PFSK-1 (cell line): Measurements from ENCODE around the gene DNASE1L2.

ENCODE experiments used
- FOXP2 ChIP-seq: optimal IDR thresholded peaks from 2 replicates; pipeline ENCODE3; 2011; ENCODE audit warnings: borderline replicate concordance, control low read depth, inconsistent platforms; ENCODE audit not compliant: insufficient read depth; ENCODE audit errors: extremely low read length, extremely low read depth
- POLR2AphosphoS5 ChIP-seq: IDR thresholded peaks from 2 replicates; pipeline ENCODE4 v1.6.1; 2012; ENCODE audit warnings: low read depth, mild to moderate bottlenecking, control low read depth, low read length, moderate library complexity
- REST ChIP-seq, 2 experiments: IDR thresholded peaks; 2 replicates each; pipeline versions ENCODE4 v1.6.1 to v1.8.0; 2011 to 2012; ENCODE audit warnings: low read depth in 2 of 2, low read length in 2 of 2, control low read depth in 1 of 2, inconsistent platforms in 1 of 2, mild to moderate bottlenecking in 1 of 2, moderate library complexity in 1 of 2; ENCODE audit not compliant: insufficient read depth in 1 of 2
- SIN3A ChIP-seq: IDR thresholded peaks from 2 replicates; pipeline ENCODE4 v1.6.1; 2012; ENCODE audit warnings: mild to moderate bottlenecking, low read length, moderate library complexity, borderline replicate concordance; ENCODE audit not compliant: insufficient read depth
- TAF1 ChIP-seq: IDR thresholded peaks from 2 replicates; pipeline ENCODE4 v1.6.1; 2012; ENCODE audit warnings: low read length, control low read depth, borderline replicate concordance; ENCODE audit not compliant: insufficient read depth

Gene DNASE1L2

GRCh38 chr16:2234813-2235170 is 1.5 kb upstream of the DNASE1L2 start:
- TF ChIP-seq POLR2AphosphoS5 (no peak), REST (IDR thresholded peaks at IDR 0.05; ENCODE audit: insufficient read depth in 1 of 2, low read depth in 2 of 2, low read length in 2 of 2) (no peak), SIN3A (no peak), TAF1 (no peak)

- no peak for TF ChIP-seq FOXP2
- no peak for TF ChIP-seq TAF1
- no peak for TF ChIP-seq SIN3A
- no peak for TF ChIP-seq REST (IDR thresholded peaks at IDR 0.05; ENCODE audit: insufficient read depth in 1 of 2, low read depth in 2 of 2, low read length in 2 of 2)
- no peak for TF ChIP-seq POLR2AphosphoS5
These were observed 1.0 kb upstream of the DNASE1L2 start for GRCh38 chr16:2235234-2235651.

- TF ChIP-seq FOXP2 (no peak), SIN3A (no peak), REST (IDR thresholded peaks at IDR 0.05; ENCODE audit: insufficient read depth in 1 of 2, low read depth in 2 of 2, low read length in 2 of 2) (no peak), POLR2AphosphoS5 (peak; percentile 55), TAF1 (no peak)
These were observed 428 bp upstream of the DNASE1L2 start for GRCh38 chr16:2235695-2236336.

GRCh38 chr16:2237102-2237482 is 848 bp downstream of the DNASE1L2 start:
- no peak for TF ChIP-seq SIN3A
- TF ChIP-seq FOXP2 = no peak
- no peak for TF ChIP-seq REST (IDR thresholded peaks at IDR 0.05; ENCODE audit: insufficient read depth in 1 of 2, low read depth in 2 of 2, low read length in 2 of 2)
- TF ChIP-seq TAF1 = no peak
- no peak for TF ChIP-seq POLR2AphosphoS5

- TF ChIP-seq REST (IDR thresholded peaks at IDR 0.05; ENCODE audit: insufficient read depth in 1 of 2, low read depth in 2 of 2, low read length in 2 of 2) (no peak), FOXP2 (no peak), POLR2AphosphoS5 (0 out of 2 replicates have a peak, but pooled peaks have one; percentile 8), SIN3A (no peak), TAF1 (no peak)
These were observed 1.4 kb downstream of the DNASE1L2 start for GRCh38 chr16:2237493-2238149.
